Activated CD4-positive, alpha-beta T cell treated with anti-CD3 and anti-CD28 coated beads, Interleukin-2, amount 50 U/mL, for 4 hours (primary cell): ENCODE results near the gene TTBK1.
A peak's percentile ranks its signal among the peaks of the same experiment; 100 is the strongest.

ENCODE experiments used
- DNase-seq, 2 experiments: peaks; one replicate each; pipeline ENCODE4 v3.0.0-alpha.2; 2020

Gene TTBK1

DNA sequence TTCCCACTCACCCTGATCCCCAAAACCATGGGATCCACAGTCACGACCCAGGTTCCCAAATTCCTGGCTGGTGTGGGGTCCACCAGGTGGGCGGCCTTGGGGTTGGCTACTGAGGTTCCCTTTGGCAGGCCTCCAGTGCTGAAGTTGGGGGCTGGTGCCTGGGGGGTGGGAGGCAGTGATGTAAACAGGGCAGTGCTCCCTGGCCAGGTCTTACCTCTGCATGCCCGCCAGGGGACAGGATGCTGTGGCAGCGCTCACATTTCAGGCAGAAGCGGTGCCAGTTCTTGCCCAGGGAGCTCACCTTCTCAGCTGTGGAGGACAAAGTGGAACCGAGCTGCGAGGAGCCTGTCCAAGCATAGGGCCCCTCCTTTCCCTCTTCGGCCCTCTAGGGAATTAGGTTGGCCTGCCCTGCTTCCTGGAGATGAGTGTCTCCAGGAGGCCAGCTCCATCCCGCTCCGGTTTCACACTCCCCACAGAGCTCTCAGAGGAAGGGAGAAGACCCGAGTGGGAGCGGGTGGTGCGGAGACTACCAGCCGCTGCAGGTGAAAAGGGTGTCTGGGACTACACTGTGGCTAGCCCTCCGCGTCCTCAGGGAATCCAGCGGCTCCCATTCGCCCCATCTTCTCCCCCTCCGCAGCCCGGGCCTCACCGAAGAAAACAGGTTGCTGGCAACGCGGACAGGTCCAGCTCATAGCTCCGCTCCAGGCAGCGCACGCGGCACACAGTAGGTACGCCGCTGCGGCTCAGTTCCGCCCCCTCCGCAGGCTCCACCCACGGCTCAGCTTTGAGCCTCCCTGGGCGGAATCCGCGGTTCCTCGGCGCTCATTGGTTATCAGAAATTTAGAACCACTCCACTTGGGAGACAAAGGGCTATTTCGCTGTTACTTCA, 65.1 kb downstream of the TTBK1 start, which contains the start of gene CRIP3:
Gene CRIP3 (minus strand): TSS at position 726 of the 889 bp plus-strand sequence. CDS start 34 bp downstream, at position 692.
- DNase-seq = peak; percentile 36 to 40

DNA sequence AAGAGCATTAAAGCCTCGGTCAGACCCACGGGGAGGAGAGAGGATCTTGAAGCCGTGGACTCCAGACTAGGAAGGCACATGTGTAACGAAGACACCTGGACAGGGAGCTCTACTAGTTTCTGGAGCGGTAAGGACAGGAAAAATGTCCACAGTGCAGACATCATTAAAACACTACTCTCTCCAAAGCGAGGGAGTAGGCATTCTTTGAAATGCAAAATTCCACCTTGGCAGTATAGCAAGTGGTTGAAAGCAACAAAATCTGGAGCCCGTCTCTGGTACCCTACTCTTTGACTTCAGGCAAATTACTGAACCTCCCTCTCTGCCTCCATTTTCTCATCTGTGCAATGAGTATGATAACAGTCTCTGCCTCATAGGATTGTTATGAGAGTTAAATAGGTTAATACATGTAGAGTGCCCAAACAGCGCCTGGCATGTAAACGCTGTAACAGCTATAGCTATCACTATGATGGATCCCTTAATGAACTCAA, 65.8 kb downstream of the TTBK1 start:
- no peak for DNase-seq

DNA sequence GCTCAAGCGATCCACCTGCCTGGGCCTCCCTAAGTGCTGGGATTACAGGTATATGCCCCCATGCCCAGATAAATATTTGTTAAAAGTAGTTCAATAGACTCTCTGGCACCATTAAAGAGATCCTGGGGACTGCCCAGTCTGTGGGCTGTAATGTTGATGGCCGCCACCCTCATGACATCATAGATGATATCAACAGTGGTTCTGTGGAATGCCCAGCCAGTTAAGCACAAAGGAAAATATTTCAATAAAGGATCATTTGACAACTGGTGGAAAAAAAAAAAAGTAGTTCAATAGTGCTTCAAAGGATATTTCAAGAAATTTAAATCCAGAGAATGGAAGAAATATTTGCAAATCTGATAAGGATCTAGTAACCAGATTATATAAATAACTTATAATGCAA, 66.9 kb downstream of the TTBK1 start:
- DNase-seq = no peak

DNA sequence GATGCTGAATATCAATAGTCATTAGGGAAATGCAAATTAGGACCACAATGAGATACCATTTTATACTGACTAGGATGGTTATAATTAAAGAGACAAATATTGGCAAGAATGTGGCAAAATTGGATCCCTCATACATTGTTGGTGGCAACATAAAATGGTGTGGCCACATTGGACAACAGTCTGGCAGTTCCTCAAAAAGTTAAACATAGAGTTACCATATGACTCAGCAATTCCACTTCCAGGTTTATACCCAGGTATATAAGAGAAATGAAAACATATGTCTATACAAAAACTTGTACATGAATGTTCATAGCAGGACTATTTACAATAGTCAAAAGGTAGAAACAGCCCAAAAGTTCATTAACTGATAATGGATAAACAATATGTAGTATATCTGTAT, 67.3 kb downstream of the TTBK1 start:
- DNase-seq = no peak

DNA sequence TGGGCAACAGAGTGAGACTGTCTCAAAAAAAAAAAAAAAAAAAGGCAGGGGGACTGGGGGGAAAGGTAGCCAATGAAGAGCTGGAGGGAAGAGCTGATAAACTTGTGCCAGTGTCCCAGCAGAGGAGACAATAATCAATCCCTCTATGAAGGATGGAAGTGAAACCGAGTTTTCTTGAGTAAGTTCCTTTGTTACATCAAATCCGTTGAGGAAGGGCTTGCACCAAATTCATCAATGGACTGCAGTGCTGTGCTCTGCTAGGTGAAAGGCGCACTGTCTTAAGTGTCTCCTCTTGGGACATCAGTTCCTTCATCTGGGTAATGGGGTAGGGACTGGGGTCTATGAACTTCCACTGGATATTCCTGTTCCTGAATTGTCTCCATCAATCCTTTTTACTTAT, 68.4 kb downstream of the TTBK1 start:
- DNase-seq = no peak

DNA sequence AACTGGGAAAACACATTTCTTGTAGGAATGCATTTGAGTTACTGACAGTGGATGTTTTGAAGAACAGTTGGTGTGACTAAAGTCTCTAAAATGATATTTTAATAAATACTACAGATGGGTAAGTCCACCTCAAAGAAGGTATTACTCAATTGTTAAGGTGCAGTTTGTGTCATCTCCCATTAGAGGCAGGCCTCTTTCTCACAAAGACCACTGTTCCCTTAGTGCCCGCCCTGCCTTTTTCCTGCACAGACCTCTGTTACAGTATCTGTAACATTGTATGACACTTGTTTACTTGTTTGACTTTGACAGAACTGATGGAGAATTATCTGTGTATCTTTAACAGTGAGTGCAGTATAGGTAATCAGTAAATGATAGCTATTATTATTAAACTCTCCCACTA, 70.5 kb downstream of the TTBK1 start:
- no peak for DNase-seq

DNA sequence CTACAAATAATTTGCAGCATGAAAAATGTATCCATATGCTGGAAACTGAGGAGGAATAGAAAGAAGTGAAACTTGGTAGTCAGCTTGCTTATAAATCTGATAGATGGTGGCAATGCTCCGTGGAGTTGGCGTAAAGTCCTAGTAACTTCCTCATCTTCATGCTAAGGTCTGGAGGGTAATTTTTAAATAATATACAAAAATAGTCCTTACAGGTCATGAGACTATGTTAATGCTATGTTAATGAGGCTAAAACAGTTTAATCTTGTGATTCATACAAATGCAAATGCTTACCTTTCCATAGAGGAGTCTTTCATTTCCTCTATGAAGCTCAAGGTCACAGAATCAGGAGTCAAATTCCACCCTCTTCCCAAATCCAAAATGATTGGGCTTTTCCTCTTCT, 74.7 kb downstream of the TTBK1 start:
- no peak for DNase-seq

DNA sequence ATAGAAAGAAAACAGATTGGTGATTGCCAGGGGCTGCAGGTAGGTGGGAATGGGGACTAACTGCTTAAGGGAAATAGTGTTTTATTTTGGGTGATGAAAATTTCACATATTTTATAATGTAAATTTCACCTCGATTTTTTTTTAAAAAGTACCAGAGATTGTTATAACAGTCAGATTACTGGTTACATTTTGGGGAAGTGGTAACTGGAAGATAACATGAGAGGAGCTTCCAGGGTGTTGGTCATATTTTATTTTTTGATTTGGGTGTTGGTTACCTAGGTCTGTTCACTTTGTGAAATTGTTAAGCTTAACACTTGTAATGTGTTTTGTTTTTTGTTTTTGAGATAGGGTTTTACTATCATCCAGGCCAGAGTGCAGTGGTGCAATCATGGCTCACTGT, 82.6 kb downstream of the TTBK1 start:
- no peak for DNase-seq

DNA sequence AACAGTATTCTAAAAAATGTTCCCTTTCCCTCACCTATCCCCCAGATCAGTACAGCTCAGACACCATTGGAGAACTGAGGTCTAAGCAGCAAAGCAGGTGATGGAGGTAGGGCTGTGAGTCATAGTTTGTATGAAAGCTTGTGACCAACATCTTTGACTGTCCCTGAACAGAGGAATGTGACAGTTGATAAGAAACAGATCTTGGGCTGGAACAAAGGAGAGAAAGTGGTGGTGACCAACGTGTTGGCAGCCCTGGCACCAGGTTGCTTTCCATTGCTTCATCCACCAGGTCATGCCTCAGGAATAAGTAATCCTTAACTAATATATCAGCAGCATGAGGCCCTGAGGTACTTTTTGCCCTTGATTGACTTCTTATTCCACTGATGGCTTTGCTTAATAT, 85.2 kb downstream of the TTBK1 start:
- no peak for DNase-seq

DNA sequence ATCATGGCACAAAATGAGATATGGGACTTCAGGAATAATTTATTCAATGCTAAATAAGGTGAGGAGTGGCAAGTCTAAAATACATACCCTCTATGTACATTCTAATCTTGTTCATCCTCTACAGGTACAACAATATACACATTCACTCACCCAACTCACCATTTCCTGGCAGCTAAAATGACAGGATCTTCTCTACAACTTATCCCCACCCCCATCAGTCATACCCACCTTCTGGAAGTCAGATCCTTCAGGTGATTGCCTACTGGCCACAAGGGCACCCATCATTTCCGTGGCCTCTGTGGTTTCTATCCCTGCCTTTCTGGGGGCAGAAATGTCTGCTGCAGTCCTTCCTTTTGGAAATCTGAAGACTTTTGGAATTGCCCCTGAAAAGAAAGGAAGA, 88.2 kb downstream of the TTBK1 start:
- DNase-seq = no peak

DNA sequence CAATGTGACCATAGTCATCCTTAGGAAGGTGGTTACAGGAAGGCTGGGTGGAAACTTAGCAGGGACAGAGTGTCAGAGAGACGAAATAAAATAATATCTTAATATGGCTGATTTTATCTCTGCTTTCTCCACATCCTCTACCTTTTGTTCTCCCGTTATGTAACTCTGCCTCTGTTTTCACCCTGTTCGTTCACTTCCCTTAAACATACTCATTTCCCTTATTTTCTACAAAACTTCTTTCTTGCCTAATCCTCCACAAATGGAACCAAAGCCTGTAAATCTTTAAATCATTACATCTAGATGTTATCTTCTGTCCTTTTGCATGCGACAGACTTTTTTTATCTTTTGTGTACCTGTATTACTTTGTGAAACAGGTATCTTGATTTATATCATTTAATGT, 88.6 kb downstream of the TTBK1 start:
- DNase-seq = no peak

DNA sequence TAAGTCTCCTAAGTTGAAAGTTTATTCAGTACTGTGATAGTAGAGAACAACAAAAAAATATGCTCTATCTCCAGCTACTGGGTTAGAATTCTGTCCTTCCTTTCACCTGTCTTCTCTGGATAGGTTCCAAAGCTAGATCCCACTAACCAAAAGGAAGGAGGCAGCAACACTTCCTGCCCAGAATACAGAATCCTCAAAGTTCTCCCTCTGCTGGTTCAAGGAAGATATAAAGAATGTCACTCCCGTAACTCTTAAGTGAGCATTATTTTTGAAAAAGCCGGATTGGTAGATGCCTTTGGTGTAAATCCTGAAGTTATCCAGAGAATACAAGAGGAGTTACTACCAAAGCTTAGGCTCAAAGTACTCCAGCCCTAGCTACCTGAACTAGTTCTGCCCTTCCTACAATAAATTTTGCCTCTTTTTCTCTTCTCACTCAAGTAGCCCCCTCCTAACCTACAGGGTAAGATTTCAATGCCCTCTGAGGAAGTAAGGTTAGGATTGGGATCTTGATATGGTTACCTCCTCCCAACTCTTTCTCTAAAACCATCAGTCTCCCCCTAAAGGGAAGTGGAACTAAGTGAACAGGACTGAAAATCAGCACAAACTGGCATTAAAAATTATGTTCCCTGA, 91.3 kb downstream of the TTBK1 start:
- DNase-seq = no peak

DNA sequence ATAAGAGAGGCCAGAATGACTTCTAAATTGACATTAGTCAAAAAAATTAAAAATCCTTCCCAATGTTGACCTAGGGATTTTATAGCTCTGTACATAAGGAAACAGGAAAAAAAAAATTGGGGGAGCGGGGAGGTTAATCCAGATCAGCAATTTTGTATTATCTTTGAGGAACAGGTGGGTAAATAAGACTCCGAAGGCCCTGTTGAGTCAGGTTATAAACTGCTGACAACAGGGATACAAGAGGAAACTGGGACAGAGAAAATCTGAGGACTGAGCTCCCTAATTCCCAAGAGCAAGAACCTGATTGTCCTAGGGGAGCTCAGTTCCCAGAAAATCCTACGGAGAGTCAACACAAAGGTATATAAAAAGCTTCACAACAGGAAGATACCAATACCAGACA, 92.2 kb downstream of the TTBK1 start:
- no peak for DNase-seq

DNA sequence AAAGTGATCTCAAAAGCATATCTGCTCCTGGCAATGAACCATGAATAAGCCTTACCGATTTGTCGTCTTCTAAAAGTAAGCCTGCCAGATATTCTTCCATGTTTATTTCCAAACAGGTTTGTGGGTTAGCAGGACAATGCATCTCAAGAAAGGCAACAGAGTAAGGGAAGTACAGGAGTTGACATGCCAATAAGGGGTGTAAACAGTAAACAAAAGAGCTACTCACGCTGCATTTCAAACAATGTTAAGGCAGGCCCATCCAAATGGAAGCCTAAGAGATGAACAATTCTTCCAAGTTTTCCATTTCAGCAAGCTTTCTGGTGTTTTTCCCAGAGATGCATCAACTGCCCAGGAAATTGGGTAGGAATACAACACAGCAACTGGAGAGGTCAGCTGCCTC, 93.1 kb downstream of the TTBK1 start:
- no peak for DNase-seq
